Measurements from ENCODE around the gene RPL27A. TPM values are rescaled to one million over a fixed set of nuclear protein-coding genes. Genes with fewer than 3 reads are reported as not detected.

RPL27A gene
- total RNA-seq, 4 donors from 2014 or later = 462 to 843 (median 770) TPM

DNA sequence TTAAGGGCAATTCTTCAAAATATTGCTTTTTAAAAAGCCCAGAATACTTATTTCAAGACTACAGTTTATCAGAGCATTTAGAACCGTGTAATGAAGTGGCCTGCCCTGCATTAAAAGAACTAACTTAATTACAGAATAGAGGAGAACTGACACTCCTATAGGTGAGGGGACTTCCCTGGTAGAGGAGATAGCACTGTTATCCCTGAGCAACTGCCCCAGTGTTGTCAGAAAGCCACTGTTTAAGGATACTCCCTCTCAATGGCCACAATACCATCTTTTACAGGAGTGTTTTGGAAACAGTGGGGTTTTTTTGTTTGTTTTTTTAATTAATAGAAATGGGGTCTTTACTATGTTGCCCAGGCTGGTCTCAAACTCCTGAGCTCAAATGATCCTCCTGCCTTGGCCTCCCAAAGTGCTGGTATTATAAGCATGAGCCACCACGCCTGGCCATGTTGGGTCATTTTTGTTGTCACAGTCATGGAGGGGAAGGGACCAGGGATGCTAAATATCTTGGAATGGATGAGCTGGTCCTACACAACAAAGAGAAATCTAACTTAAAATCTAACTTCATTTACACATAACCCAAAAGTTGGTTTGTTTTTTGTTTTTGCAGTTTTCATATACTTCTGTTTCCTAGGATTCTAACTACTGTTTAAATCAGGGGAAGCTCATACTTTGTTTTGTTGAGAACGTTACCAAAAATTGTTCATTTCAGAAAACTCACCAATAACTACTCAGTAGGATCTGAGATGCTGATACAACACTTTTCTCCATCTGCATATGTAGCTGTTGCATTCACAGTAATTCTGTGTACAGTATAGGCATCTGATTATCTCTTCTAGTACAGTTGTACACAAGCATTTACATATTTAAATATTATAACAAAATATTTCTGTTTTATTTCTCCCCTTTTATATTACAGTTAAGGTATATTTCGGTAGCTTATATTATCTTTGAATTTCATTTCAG lies 8.1 kb downstream of the RPL27A start:
- Histone ChIP-seq H3K4me1 (peaks cover 4 to 28% (median 16%) of the 10 kb centered on the region in 4 donors), H3K27me3 (no peaks in the 10 kb centered on the region), H3K9me3 (no peaks in the 10 kb centered on the region), H3K36me3 (peaks cover 0 to 39% (median 17%) of the 10 kb centered on the region in 4 donors), H3K27ac (no peak overlapping the region), H3K4me3 (no peak overlapping the region)
- TF ChIP-seq, protein P1, sequence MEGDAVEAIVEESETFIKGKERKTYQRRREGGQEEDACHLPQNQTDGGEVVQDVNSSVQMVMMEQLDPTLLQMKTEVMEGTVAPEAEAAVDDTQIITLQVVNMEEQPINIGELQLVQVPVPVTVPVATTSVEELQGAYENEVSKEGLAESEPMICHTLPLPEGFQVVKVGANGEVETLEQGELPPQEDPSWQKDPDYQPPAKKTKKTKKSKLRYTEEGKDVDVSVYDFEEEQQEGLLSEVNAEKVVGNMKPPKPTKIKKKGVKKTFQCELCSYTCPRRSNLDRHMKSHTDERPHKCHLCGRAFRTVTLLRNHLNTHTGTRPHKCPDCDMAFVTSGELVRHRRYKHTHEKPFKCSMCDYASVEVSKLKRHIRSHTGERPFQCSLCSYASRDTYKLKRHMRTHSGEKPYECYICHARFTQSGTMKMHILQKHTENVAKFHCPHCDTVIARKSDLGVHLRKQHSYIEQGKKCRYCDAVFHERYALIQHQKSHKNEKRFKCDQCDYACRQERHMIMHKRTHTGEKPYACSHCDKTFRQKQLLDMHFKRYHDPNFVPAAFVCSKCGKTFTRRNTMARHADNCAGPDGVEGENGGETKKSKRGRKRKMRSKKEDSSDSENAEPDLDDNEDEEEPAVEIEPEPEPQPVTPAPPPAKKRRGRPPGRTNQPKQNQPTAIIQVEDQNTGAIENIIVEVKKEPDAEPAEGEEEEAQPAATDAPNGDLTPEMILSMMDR (IDR thresholded peaks at IDR 0.05) = no peak
- TF ChIP-seq EP300 (IDR thresholded peaks at IDR 0.05; ENCODE audit: low read depth) (no peak), POLR2A (IDR thresholded peaks at IDR 0.05) (no peak), POLR2AphosphoS5 (IDR thresholded peaks at IDR 0.05) (no peak)
- intact Hi-C loops (cut with DNase I; ENCODE audit: low total_unique reads) (no loop called here), in situ Hi-C loops (cut with MboI; ENCODE audit: low pct_ligation_motif_present in 1 of 4, low pct_unique_long_range_greater_than_20kb in 1 of 4, low sequenced_read_pairs in 3 of 4) (loop anchor here in 3 of 4 donors (25.0 kb wide), 1 partner anchor 272 kb away; the partner anchor contains the start of gene TMEM9B (in 3 of the 3))
- WGBS, 2 donors (ENCODE audit: low coverage in 1 of 2) = 82 to 89% methylated on average over 4 of the region's 4 CpGs
- no peak for DNase-seq

GRCh38 chr11:8691601-8692000 lies 9.0 kb downstream of the RPL27A start:
- in situ Hi-C loops (cut with MboI; ENCODE audit: low pct_ligation_motif_present in 1 of 4, low pct_unique_long_range_greater_than_20kb in 1 of 4, low sequenced_read_pairs in 3 of 4) (loop anchor here in 3 of 4 donors (25.0 kb wide), 1 partner anchor 271 kb away; the partner anchor contains the start of gene TMEM9B (in 3 of the 3)), intact Hi-C loops (cut with DNase I; ENCODE audit: low total_unique reads) (no loop called here)
- Histone ChIP-seq H3K27ac (no peak overlapping the region), H3K9me3 (no peaks in the 10 kb centered on the region), H3K4me1 (peaks cover 4 to 28% (median 16%) of the 10 kb centered on the region in 4 donors), H3K4me3 (no peak overlapping the region), H3K36me3 (peaks cover 0 to 38% (median 18%) of the 10 kb centered on the region in 4 donors), H3K27me3 (no peaks in the 10 kb centered on the region)
- DNase-seq = no peak
- TF ChIP-seq, protein P1 (IDR thresholded peaks at IDR 0.05) = no peak
- TF ChIP-seq POLR2AphosphoS5 (IDR thresholded peaks at IDR 0.05) = no peak
- no peak for TF ChIP-seq EP300 (IDR thresholded peaks at IDR 0.05; ENCODE audit: low read depth)
- TF ChIP-seq POLR2A (IDR thresholded peaks at IDR 0.05) = no peak
- 93 to 100% methylated on average over 1 to 6 of the region's 6 CpGs for WGBS, 2 donors (ENCODE audit: low coverage in 1 of 2)

GRCh38 chr11:8692417-8692816 lies 9.8 kb downstream of the RPL27A start:
- DNase-seq = no peak
- Histone ChIP-seq H3K36me3 (peaks cover 0 to 45% (median 22%) of the 10 kb centered on the region in 4 donors), H3K4me1 (peaks cover 4 to 20% (median 13%) of the 10 kb centered on the region in 4 donors), H3K27ac (no peak overlapping the region), H3K4me3 (no peak overlapping the region), H3K27me3 (no peaks in the 10 kb centered on the region), H3K9me3 (no peaks in the 10 kb centered on the region)
- intact Hi-C loops (cut with DNase I; ENCODE audit: low total_unique reads) (no loop called here), in situ Hi-C loops (cut with MboI; ENCODE audit: low pct_ligation_motif_present in 1 of 4, low pct_unique_long_range_greater_than_20kb in 1 of 4, low sequenced_read_pairs in 3 of 4) (loop anchor here in 3 of 4 donors (25.0 kb wide), 1 partner anchor 270 kb away; the partner anchor contains the start of gene TMEM9B (in 3 of the 3))
- 61 to 90% methylated on average over 3 of the region's 3 CpGs for WGBS, 2 donors (ENCODE audit: low coverage in 1 of 2)
- no peak for TF ChIP-seq POLR2AphosphoS5 (IDR thresholded peaks at IDR 0.05)
- TF ChIP-seq EP300 (IDR thresholded peaks at IDR 0.05; ENCODE audit: low read depth) = no peak
- TF ChIP-seq, protein P1 (IDR thresholded peaks at IDR 0.05) = no peak
- TF ChIP-seq POLR2A (IDR thresholded peaks at IDR 0.05) = no peak

DNA sequence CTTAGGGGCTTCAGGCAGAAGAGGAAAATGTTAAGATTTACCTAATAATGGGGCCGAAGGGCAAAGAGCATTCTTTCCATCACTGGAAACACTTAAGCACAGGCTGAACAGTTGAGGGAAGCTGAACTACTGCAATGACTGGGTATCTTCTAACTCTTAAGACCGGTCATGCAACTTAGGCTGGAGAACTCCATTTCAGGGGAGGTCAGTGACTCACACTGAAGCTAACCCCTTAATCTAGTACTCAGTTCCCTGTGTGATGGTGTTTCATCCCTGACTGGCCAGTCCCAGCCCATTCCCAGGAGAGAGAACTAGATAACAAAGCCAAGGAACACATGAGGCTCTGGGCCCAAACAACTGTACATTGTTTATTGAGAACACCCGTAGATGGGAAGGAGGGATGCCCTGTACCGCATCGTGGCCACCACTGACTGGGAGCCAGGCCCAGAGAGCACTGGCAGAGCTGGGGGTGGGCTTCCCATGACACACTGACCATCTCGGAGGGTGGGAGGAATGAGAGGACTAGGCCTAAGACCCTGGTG lies 10.5 kb downstream of the RPL27A start:
- Histone ChIP-seq H3K27me3 (no peaks in the 10 kb centered on the region), H3K27ac (no peak overlapping the region), H3K4me3 (no peak overlapping the region), H3K4me1 (peaks cover 2 to 14% (median 8%) of the 10 kb centered on the region in 4 donors), H3K36me3 (peaks cover 0 to 48% (median 22%) of the 10 kb centered on the region in 4 donors), H3K9me3 (no peaks in the 10 kb centered on the region)
- in situ Hi-C loops (cut with MboI; ENCODE audit: low pct_ligation_motif_present in 1 of 4, low pct_unique_long_range_greater_than_20kb in 1 of 4, low sequenced_read_pairs in 3 of 4) (loop anchor here in 3 of 4 donors (25.0 kb wide), 1 partner anchor 269 kb away; the partner anchor contains the start of gene TMEM9B (in 3 of the 3)), intact Hi-C loops (cut with DNase I; ENCODE audit: low total_unique reads) (no loop called here)
- DNase-seq = no peak
- 73 to 87% methylated on average over 2 to 6 of the region's 6 CpGs for WGBS, 2 donors (ENCODE audit: low coverage in 1 of 2)
- TF ChIP-seq POLR2A (IDR thresholded peaks at IDR 0.05) = no peak
- TF ChIP-seq, protein P1 (IDR thresholded peaks at IDR 0.05) = no peak
- no peak for TF ChIP-seq EP300 (IDR thresholded peaks at IDR 0.05; ENCODE audit: low read depth)
- no peak for TF ChIP-seq POLR2AphosphoS5 (IDR thresholded peaks at IDR 0.05)

All from transverse colon (tissue), 4 donors.